Glomerular visceral epithelial cell (primary cell): ENCODE results near the gene ZNF688.
A peak's percentile ranks its signal among the peaks of the same experiment; 100 is the strongest.
"Not testable (repeated sequence)": the region's sequence is repeated elsewhere in the genome, so short reads cannot be mapped to it uniquely, and the experiment has no call there.

Source experiments
- DNase-seq: peaks from one replicate; pipeline ENCODE4 v3.0.0-alpha.2; 2016; ENCODE audit errors: extremely low spot score

The ZNF688 gene

DNA sequence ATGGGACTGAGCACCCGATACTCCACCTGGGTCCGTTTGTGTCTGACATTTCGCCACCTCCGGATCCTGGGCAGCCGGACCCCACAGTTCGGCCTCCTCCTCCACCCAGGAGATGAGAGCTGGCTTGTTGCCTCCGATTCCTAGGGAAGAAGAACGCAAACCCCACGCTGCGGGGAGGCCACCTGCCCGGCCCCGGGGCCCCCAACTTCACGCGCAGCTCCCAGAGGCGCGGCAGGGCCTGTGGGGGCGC, 13.9 kb downstream of the ZNF688 start:
- no peak for DNase-seq

DNA sequence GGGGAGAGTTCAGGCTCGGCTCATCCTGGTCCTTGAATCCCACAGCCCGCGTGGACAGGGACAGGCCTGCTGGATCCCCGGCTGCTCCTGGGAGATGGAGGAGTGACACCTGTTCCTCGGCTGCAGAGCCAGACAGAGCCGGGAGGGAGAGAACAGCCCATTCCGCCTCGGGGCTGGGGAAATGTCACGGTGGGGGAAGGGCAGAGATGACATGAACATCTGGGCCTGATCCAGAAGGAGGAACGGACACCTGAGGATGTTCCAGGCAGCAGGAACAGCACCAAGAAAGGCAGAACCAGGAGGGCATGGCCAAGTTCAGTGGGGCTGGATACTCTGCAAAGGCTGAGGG, 15.4 kb downstream of the ZNF688 start:
- DNase-seq, result no peak

DNA sequence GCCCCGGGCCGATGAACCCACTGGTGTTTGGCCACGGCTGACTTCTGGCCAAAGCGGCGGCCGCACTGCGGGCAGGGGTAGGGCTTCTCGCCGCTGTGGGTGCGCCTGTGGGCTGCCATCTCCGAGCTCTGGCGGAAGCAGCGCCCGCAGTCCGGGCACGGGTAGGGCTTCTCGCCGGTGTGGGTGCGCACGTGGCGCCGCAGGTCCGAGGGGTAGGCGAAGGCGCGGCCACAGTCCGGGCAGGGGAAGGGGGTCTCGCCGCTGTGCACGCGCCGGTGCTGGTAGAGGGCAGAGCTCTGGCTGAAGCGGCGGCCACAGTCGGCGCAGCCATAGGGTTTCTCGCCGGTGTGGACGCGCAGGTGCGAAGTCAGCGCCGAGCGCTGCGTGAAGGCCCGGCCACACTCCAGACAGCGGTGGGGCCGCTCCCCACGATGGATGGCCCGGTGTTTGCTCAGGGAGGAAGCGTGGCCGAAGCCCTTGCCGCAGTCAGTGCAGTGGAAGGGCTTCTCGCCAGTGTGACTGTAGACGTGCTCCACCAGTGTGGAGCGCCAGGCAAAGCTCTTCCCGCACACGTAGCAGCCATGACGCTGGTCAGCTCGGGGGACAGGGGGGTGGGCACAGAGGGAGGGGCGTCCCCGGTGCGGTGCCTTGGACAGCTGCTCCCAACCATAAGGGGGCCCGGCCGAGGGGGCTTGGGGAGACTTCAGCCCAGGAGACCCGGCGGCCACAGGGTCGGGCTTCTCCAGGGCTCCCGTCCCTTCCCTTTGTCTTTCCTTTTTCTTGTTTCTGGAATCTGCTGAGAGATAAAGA, 16.0 kb downstream of the ZNF688 start:
- DNase-seq, result no peak

DNA sequence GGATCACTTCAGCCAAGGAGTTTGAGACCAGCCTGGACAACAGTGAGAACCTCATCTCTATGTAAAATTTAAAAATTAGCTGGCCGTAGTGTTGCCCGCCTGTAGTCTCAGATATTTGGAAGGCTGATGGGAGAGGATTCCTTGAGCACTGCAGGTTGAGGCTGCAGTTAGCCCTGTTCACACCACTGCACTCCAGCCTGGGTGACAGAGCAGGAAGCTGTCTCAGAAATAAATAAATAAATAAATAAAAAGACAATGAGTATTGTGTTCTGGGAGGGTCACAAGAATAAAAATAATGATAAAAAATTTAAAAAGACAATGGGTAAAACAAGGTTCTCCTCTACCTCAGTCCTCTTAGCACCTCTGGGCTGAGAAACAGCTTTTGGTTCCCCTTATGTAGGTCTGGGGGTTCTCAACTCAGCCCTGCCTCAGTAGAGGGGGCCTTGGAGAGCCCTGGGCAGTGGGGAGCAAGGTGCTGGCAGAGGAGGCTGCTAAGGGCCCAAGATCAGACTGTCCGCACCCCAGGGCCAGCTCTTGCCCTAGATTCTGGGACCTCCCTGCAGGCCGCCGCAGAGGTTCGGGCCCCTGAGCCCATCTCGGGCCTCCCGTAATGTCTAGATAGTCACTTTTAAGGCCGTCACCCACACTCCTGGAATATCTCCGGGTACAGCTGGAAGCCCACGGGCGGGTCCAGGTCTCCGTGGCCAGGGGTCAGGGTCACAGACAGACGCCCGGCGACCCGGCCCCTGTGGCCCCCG, 16.8 kb downstream of the ZNF688 start:
- DNase-seq, result no peak

DNA sequence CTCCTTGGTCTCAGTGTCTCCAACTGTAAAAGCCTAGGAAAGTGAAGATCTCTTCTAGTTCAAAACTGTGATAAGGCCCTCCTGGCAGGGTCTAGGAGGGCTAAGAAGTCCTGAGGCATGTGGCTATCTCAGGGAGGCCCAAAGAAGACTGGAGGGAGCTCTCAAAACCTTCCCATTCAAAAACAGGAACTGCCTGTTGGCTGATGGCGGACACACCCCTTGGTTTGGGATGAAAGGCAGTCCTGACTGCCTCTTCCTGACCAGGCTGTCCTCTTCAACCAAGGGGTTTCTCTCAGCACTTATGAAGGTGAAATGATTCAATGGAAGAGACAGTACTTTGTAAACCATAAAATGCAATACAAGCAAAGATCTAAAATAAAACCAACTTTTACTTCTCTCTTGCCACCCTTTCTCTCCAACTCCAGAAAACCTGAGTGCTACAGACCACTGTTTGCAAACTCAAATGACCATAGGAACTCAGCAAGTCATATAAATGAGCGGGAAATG, 18.1 kb downstream of the ZNF688 start:
- DNase-seq, result no peak

DNA sequence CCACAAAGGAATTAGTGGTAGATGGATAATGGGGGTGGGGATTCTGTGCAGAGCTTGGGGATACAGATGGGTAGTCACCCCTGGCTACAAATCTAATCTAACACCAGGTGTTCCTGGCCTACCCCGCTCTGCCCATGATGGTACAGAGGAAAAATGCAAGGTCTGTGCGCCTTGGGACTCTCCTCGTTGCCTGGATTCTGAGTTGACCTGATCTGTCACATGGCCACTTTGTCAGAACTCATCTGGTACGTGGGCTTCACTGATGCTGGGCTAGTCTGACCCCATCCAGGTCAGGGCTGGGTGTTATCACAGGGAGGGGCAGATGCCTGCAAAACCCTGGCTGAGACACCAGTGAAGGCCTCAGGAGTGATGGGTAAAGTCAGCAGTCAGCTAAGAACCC, 18.6 kb downstream of the ZNF688 start:
- DNase-seq, result no peak

DNA sequence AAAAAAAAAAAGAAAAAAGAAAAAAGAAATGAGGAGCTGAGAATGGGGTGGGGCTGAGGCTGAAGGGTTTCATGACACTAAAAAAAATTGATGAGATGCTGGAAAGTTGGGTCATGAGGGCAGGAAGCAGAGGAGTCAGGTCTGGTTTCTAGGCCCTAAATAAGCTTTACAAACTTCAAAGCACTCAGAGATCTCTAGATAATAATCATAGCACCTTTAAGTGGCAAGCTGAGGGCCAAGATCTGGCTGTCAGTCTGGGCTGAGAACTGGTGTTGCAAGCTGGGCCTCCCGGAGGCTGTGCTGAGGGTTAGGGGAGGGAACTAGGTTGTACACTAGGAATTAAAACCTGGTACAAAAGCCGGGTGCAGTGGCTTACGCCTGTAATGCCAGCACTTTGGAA, 19.7 kb downstream of the ZNF688 start:
- DNase-seq, result no peak

DNA sequence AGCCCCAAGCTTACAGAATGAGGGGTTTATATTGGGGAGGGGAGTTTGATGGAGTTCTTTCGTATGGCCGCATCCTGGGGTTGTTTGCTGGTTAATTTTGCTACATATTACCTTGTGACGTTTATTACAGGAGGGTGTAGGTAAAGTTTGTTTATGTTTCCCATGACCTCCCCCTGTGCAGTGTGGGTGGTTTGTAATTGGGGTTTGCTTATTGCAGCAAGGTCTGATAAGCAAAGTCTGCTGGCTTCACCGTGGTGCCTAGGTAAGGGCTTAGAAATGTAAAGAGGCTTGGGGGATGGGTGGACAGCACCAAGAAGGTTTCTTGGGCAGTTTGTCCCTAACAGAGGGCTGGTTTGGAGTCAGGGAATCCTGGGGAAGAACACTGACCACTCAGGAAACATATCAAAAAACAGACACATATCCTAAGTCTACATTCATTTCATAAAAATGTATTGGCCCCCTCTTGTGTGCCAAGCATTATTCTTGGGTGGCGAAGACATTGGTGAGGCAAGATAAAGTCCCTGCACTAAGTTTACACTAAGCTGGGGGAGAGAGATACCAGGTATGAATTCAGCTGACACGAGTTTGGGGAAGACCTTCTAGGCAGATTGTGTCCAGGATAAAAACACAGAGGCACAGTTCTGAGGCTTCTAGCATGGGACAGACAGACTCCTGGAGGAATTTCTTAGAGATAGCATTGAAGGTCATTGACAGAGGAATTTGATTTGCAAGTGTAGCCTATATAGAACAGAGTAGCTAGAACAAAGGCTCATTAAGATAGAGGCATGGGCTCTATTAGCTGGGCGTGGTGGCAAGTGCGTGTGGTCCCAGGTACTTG, 22.9 kb downstream of the ZNF688 start:
- DNase-seq, result no peak

DNA sequence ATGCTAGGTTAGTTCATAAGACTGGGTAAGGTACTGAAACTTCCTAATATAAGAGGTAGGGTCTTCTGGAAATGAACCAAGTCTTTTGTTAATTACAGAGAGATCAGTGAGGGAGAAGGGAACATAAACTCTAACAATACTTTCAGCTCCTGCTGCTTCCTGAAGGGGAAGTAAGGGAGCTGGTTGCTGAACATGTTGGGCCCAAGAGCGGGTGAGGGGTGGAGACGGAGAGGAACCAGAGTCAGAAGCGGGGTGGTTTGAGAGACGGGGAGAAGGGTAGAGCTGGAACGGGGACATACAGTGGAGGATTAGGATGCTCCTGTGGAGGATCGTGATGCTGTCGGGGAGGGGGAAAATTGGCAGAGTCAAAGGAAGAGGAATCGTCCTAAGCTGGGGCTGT, 25.4 kb downstream of the ZNF688 start:
- no peak for DNase-seq

DNA sequence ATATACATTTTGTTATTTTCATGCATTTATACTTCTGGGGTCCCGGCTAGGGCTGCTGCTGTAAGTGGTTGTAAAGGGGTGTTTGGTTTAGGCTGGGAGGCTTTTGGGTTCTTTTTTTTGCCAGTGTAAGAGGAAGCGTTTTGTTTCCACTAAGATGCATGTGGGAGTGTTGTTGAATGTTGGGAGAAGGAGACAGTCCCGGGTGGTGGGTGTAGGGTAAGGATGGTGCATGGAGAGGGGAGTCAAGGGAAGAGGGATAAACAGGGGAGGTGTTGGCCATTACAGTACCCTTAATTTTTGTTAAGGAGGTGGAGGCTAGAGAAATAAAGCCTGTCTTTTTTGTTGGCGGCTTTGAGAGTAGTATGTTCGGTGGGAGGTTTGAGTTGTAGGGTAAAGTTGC, 28.4 kb downstream of the ZNF688 start:
- DNase-seq, result no peak

DNA sequence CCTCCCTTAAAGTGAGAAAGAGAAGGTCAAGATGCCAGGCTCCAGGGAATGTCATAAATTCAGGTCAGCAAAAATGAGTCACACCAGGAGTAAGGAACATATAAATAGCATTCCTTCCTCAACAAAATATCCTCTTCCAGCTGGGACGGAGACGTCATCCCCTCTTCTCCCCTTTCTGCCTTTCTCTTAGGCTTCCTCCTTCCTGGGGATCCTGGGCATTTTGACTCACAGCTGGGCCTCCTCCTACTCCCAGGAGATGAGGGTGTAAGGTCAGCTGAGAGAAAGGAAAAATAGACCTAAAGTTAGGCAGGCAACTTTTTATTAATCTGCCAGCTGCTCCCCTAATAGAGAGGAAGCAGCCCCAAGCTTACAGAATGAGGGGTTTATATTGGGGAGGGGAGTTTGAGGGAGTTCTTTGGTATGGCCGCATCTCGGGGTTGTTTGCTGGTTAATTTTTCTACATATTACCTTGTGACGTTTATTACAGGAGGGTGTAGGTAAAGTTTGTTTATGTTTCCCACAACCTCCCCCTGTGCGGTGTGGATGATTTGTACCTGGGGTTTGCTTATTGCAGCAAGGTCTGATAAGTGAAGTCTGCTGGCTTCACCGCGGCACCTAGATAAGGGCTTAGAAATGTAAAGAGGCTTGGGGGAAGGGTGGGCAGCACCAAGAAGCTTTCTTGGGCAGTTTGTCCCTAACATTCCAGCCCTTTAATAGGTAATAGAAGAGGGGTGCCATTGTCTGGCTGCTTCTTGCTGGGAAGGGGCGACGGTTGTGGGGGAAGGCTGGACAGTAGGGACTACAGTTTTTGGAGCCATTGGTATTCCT, 29.8 kb downstream of the ZNF688 start:
- DNase-seq, result peak; percentile 43

DNA sequence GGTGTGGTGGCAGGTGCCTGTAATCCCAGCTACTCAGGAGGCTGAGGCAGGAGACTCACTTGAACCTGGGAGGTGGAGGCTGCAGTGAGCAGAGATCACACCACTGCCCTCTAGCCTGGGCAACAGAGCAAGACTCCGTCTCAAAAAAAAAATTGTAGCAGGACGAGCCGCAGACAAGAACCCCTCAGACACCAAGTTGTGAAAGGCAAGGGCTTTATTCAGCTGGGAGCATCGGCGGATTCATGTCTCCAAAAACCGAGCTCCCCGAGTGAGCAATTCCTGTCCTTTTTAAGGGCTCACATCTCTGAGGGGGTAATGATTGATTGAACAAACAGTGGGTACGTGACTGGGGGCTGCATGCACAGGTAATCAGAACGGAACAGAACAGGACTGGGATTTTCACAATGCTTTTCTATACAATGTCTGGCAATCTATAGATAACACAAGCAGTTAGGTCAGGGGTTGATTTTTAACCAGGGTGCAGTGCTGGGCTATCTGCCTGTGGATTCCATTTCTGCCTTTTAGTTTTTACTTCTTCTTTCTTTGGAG, 30.5 kb downstream of the ZNF688 start:
- not testable (repeated sequence) for DNase-seq

DNA sequence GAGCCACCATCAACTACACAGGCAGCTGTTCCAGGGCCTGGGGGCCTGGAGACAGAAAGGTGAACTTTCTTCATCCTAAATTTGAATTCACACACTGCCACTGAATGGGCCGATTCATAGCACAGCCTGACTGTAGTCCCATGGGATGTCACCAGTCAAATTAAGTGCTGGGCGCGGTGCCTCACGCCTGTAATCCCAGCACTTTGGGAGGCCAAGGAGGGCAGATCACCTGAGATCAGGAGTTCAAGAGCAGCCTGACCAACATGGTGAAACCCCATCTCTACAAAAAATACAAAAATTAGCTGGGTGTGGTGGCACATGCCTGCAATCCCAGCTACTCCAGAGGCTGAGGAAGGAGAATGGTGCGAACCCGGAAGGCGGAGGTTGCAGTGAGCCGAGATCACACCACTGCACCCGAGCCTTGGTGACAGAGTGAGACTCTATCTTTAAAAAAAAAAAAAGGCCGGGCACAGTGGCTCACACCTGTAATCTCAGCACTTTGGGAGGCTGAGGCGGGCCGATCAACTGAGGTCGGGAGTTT, 31.5 kb downstream of the ZNF688 start:
- DNase-seq, result not testable (repeated sequence)

DNA sequence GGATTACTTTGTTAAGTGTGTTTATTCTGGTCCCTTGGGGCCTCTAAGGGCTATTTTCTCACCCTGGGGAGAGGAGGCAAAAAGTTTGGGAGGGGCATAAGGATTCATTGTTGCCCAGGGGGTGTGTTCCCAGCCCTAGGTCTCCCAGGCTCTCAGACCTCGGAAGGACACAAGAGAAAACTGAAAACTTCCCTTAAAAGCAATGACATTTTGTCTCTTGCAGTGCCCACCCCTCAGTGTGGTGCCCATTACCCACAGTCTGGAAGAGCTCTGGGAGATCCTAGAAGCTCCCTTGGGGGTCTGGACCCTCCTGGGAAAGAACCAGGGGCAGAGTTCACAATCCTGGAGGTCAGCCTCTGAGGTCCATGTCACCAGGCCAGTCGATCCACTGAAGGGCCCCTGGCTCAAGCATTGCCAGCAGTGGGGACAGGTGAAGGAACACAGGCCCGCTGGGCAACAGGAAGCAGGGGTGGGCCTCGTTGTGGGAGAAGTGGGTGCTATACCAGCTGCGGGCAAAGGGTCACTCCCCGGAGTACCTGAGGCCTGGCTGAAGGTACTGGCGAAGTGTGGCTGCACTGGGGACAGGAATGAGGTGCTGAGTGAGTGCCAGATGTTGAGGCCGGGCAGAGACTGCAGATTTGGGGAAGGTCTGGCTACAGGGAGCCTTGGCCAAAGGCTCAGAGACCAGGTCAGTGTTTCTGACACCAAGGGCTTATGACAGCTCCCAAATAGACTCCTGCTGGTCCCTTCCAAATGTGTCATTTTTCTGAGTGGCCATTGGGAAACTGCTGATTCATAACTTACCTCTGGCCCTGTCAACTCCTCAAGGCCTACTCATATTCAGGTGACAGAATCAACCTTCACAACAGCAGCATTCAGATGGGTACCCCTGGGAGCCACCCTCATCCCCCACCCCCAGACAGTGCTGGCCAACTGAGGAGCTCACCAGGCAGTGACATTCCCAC, 32.2 kb downstream of the ZNF688 start:
- DNase-seq, result no peak

DNA sequence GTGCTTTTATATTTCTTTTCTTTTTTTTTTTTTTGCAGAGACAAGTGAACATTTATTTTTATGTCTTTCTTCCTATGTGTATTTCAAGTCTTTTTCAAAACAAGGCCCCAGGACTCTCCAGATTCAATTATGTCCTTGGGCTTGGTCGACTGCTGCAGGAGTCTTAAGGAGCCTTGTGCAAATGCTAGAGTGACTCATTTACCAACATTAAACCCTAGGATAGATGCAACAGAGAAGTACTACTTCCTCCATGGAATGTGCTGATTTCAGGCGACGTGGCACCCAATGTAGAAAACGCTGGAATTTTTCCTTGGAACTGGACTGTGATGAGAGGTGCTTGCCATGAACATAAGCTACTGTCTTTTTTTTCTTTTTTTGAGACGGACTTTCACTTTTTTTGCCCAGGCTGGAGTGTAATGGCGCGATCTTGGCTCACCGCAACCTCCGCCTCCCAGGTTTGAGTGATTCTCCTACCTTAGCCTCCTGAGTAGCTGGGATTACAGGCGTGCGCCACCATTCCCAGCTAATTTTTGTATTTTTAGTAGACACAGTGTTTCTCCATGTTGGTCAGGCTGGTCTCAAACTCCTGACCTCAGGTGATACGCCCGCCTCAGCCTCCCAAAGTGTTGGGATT, 35.0 kb downstream of the ZNF688 start:
- DNase-seq, result not testable (repeated sequence)

DNA sequence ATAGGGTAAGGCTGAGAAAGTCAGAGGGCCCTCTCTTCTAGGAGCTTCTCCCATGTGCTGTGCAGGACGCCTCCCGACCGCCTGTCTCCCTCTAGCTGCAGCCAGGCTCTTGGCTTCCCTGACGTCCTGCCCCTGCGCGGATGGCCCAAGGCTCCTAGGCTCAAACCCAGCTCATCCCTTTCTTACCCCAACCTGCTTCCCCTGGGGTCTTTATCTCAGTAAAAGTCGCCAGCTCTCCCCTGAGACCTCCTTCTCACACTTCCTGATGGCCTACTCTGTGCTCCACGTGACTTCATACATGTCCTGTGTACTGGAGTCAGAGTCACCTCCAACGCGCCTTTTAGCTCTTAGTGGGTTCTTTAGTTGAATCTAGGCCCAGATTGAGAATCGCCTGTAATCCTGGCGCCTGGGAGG, 35.7 kb downstream of the ZNF688 start:
- peak; percentile 46 for DNase-seq

DNA sequence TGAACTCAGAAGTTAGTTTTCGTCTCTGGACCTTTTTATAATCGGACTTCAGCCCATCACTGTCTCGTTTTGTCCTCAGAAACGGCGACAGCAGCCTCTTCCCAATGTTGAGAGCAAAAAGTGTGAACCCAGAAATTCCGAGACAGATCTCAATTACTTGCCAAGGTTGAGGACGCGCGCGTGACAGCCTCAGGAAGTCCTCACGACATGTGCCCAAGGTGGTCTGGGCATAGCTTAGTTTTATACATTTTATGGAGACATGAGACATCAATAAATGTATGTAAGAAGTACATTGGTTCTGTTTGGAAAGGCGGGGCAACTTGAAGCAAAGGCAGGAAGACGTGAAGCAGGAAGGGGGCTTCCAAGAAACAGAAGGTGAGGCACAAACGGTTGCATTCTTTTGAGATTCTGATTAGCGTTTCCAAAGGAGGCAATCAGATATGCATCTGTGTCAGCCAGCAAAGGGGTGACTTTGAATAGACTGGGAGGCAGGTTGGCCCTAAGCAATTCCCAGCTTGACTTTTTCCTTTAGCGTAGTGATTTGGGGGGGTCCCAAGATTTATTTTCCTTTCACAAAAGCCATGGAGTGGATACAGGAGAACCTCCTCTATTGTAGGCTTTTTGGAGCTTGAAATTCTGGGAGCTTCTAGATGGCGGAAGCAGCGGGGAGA, 36.3 kb downstream of the ZNF688 start:
- peak; percentile 17 for DNase-seq

DNA sequence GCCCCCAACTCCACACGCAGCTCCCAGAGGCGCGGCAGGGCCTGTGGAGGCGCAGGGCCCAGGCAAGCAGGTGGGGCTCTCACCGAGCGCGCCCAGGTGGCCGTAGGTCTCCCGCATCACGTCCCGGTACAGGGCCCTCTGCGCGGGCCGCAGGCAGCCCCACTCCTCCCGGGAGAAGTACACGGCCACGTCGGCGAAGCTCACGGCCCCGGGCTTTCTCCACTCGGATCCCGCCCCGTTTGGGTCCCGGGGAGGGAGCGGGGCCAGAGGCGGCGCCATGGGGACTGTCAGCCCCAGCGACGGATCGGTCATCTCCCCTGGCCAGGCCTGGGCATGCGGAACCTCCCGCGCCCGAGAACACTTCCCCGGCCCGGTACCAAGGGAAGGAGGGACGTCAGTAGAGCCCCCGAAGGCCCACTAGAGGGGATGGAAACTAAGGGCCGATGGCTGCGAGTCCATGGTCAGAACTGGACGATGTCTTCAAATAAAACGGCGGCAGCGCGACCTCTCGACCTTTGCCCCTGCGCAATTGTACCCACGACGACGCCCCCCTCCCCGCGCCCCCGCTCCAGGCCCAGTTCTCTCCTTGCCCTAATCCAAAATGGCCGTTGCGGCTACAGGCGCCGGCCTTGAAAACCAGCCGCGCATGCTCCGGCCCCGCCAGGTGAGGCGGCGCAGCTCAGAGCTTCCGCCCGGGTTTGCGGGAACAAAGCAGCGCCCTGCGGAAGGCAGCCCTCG, 37.0 kb downstream of the ZNF688 start, which contains the start of gene ZNF747:
Gene ZNF747, minus strand, starts transcription at position 491 of the 738 bp plus-strand sequence. Its CDS starts 179 bp downstream, at position 312.
- peak; percentile 83 for DNase-seq
